GM15510 (cell line): ENCODE results near the gene CARS2.

Experiments
- POLR2A ChIP-seq: IDR thresholded peaks from 3 replicates; pipeline ENCODE4 v1.6.1; 2011; ENCODE audit warnings: borderline replicate concordance; ENCODE audit not compliant: insufficient read length; ENCODE audit errors: extremely low read depth

The CARS2 gene

GRCh38 chr13:110615322-110616102, 90.4 kb downstream of the CARS2 start, which contains the start of gene NAXD:
Gene NAXD (plus strand): TSS chr13:110615545. CDS start chr13:110615602, 57 bp downstream.
- TF ChIP-seq POLR2A, result peak; percentile 66

- TF ChIP-seq POLR2A, result no peak
Measured at GRCh38 chr13:110615005-110615321, 91.0 kb downstream of the CARS2 start.

GRCh38 chr13:110610955-110611595, 94.8 kb downstream of the CARS2 start:
- TF ChIP-seq POLR2A, result no peak

GRCh38 chr13:110607675-110608224, 98.2 kb downstream of the CARS2 start:
- no peak for TF ChIP-seq POLR2A

- TF ChIP-seq POLR2A, result no peak
Measured at GRCh38 chr13:110605132-110605531, 100.8 kb downstream of the CARS2 start.

DNA sequence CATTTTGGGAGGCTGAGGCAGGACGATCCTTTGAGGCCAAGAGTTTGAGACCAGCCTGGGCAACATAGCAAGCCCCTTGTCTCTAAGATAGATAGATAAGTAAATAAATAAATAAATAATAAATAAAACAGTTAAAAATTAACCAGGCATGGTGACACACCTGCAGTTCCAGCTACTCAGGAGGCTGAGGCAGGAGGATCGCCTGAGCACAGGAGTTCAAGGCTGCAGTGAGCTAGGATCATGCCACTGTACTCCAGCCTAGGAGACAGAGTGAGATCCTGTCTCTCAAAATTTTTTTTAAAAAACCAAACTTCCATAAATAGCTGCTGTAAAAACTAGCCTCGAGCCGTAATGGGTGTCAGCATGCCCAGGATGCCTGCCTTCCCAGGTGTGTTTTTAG, 104.9 kb downstream of the CARS2 start:
- TF ChIP-seq POLR2A, result no peak

DNA sequence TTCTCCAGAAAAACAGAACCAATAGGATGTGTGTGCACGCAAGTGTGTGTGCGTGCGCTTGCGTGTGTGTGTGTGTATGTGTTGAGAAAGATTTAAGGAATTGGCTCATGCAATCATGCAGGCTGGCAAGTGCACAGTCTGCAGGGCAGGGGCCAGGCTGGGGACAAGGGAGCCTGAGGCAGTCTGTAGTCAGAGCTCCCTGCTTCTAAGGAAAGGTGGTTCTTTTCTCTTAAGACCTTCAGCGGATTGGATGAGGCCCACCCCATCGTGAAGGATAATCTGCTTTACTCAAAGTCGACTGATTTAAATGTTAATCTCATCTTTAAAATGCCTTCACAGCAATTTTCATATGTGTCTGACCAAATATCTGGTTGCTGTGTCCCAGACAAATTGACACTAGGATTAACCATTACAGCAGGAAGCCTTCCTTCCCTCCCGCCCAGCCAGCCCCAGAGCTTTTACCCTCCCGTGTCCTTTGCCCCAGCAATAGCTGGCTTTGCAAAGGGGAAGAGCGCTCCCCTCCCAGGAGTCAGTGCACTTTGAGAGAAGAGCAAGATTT, 105.6 kb downstream of the CARS2 start:
- no peak for TF ChIP-seq POLR2A

GRCh38 chr13:110597041-110597689, 108.8 kb downstream of the CARS2 start:
- no peak for TF ChIP-seq POLR2A

DNA sequence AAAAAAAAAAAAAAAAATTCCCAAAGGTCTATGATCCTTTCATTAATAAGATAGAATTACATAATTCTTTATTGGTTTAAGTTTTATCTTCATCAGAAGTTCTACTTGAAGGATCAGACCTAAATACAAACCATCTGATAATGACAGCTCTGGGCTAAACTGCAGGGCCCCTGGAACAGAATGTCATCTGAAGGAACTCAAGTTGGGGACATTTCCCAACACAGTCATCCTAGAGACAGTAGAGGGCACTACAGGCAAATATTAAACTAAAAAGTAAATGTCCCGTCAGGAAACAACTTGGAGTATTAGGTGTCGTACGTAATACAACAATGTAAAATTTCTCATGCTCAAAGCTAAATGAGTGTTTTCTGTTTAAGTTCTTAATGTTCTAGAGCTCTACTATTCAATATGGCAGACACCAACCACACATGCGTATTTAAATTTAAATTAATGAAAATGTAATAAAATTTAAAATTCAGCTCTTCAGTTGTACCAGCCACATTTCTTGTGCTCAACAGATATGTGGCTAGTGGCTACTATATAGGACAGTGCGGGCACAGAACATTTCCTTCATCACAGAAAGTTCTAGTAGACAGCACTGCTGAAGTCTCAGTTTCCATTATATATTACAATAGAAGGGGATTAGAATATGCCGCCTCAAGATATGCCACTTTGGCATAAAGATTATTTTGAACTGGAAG, 112.3 kb downstream of the CARS2 start:
- no peak for TF ChIP-seq POLR2A

DNA sequence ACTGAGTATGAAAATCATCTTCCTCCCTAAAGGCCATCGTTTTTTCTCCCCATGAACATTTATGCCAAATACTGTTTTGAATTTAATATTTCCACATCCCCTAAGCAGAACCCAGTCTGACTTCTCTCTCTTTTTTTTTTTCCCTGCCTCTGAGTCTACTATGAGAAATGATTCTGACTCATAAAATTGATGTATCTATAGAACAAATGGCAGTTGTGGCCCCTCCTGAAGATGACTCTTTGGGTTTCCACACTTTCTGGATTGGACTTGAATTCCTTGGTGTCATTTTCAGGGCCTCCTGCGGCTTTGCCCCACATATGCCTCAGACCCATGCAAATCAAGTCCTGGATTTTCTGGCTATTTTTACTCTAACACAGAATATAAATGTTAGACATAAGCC, 113.3 kb downstream of the CARS2 start:
- no peak for TF ChIP-seq POLR2A
